SK-N-SH treated with all-trans-retinoic acid at 6 μM for 48 hours (cell line): ENCODE measurements around the gene CTF1.

ENCODE experiments used
- ARNTL ChIP-seq: fragments of 450-650 bp; formaldehyde crosslinking; IDR thresholded peaks from 2 replicates; pipeline ENCODE4 v1.5.0; 2020; ENCODE audit warnings: low read depth, mild to moderate bottlenecking, moderate library complexity, borderline replicate concordance
- CSDC2 ChIP-seq: fragments of 250-450 bp; sonication (Bioruptor Pico); IDR thresholded peaks from 2 replicates; pipeline ENCODE4 v1.5.0; 2020; ENCODE audit warnings: mild to moderate bottlenecking, moderate library complexity
- ESRRG ChIP-seq: fragments of 250-450 bp; sonication (Bioruptor Pico); IDR thresholded peaks from 2 replicates; pipeline ENCODE4 v1.6.1; 2021; ENCODE audit warnings: mild to moderate bottlenecking
- ISL1 ChIP-seq: fragments of 250-450 bp; sonication (Bioruptor Pico); IDR thresholded peaks from 2 replicates; pipeline ENCODE4 v2.1.2; 2022; ENCODE audit warnings: mild to moderate bottlenecking, moderate library complexity
- OSR1 ChIP-seq: fragments of 250-450 bp; sonication (Bioruptor Pico); IDR thresholded peaks from 2 replicates; pipeline ENCODE4 v1.8.0; 2022; ENCODE audit warnings: moderate library complexity, mild to moderate bottlenecking, inconsistent platforms
- SNAI2 ChIP-seq: fragments of 250-450 bp; sonication (Bioruptor Pico); IDR thresholded peaks from 2 replicates; pipeline ENCODE4 v1.5.0; 2020; ENCODE audit warnings: mild to moderate bottlenecking, moderate library complexity
- TCF4 ChIP-seq: fragments of 250-450 bp; sonication (Bioruptor Pico); IDR thresholded peaks from 2 replicates; pipeline ENCODE4 v1.8.0; 2021; ENCODE audit warnings: mild to moderate bottlenecking, moderate library complexity, borderline replicate concordance
- ZFP3 ChIP-seq: fragments of 250-450 bp; sonication (Bioruptor Pico); IDR thresholded peaks from 2 replicates; pipeline ENCODE4 v1.5.0; 2020; ENCODE audit warnings: mild to moderate bottlenecking, moderate library complexity
- ZFP30 ChIP-seq: fragments of 450-650 bp; formaldehyde crosslinking; IDR thresholded peaks from 2 replicates; pipeline ENCODE4 v1.5.0; 2022; ENCODE audit warnings: mild to moderate bottlenecking, moderate library complexity
- ZNF8 ChIP-seq: fragments of 450-650 bp; formaldehyde crosslinking; IDR thresholded peaks from 2 replicates; pipeline ENCODE4 v1.5.0; 2020; ENCODE audit warnings: mild to moderate bottlenecking, moderate library complexity
- TF ChIP-seq, protein P1 (sequence below): fragments of 250-450 bp; sonication (Bioruptor Pico); IDR thresholded peaks from 2 replicates; pipeline ENCODE4 v1.8.0; 2020; ENCODE audit warnings: mild to moderate bottlenecking, moderate library complexity, borderline replicate concordance

- TF ChIP-seq ZNF8: no peak
- TF ChIP-seq ESRRG: no peak
- TF ChIP-seq, protein P1, sequence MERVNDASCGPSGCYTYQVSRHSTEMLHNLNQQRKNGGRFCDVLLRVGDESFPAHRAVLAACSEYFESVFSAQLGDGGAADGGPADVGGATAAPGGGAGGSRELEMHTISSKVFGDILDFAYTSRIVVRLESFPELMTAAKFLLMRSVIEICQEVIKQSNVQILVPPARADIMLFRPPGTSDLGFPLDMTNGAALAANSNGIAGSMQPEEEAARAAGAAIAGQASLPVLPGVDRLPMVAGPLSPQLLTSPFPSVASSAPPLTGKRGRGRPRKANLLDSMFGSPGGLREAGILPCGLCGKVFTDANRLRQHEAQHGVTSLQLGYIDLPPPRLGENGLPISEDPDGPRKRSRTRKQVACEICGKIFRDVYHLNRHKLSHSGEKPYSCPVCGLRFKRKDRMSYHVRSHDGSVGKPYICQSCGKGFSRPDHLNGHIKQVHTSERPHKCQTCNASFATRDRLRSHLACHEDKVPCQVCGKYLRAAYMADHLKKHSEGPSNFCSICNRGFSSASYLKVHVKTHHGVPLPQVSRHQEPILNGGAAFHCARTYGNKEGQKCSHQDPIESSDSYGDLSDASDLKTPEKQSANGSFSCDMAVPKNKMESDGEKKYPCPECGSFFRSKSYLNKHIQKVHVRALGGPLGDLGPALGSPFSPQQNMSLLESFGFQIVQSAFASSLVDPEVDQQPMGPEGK (CRISPR knock-in tag): no peak
- TF ChIP-seq OSR1 (CRISPR knock-in tag): no peak
- no peak for TF ChIP-seq ARNTL (CRISPR knock-in tag)
- TF ChIP-seq ISL1 (CRISPR knock-in tag): no peak
- TF ChIP-seq SNAI2 (CRISPR knock-in tag): no peak
- TF ChIP-seq ZFP3 (CRISPR knock-in tag): no peak
- no peak for TF ChIP-seq ZFP30 (CRISPR knock-in tag)
- TF ChIP-seq CSDC2 (CRISPR knock-in tag): no peak
- TF ChIP-seq TCF4: no peak
These were observed 5.9 kb downstream of the CTF1 start for GRCh38 chr16:30902029-30902972.
